GM23338 (cell line): ENCODE data around the gene HSPA12A.

Experiments
- CREB1 ChIP-seq: fragments of 250-450 bp; sonication (Bioruptor Pico); IDR thresholded peaks from 2 replicates; pipeline ENCODE4 v1.5.0; 2020; ENCODE audit warnings: low read depth, mild to moderate bottlenecking, moderate library complexity
- CTCF ChIP-seq, 2 experiments: fragments of 200-600 bp in 1 of 2; sonication (generic) in 1 of 2; conservative IDR thresholded peaks; 2 replicates each; pipeline versions ENCODE4 v1.5.1 to v1.6.1; 2016 to 2017; ENCODE audit warnings: antibody characterized with exemption in 2 of 2, low read depth in 2 of 2, mild to moderate bottlenecking in 2 of 2, moderate library complexity in 1 of 2
- EZH2 ChIP-seq: fragments of 200-600 bp; sonication (generic); IDR thresholded peaks from one replicate; pipeline ENCODE4 v1.8.0; 2017; ENCODE audit warnings: antibody characterized with exemption, mild to moderate bottlenecking, low read depth; ENCODE audit not compliant: unreplicated experiment
- EZH2phosphoT487 ChIP-seq: fragments of 200-600 bp; sonication (generic); IDR thresholded peaks from one replicate; pipeline ENCODE4 v1.8.1; 2018; ENCODE audit warnings: antibody characterized with exemption; ENCODE audit not compliant: unreplicated experiment
- POLR2AphosphoS5 ChIP-seq: IDR thresholded peaks from 2 replicates; pipeline ENCODE4 v1.6.1; 2016; ENCODE audit warnings: antibody characterized with exemption, low read depth
- REST ChIP-seq: IDR thresholded peaks from one replicate; pipeline ENCODE4 v1.6.1; 2018; ENCODE audit warnings: antibody characterized with exemption; ENCODE audit not compliant: unreplicated experiment
- STAT1 ChIP-seq: IDR thresholded peaks from one replicate; pipeline ENCODE4 v1.6.1; 2016; ENCODE audit warnings: antibody characterized with exemption; ENCODE audit not compliant: unreplicated experiment
- ZNF331 ChIP-seq: fragments of 250-450 bp; sonication (Bioruptor Pico); IDR thresholded peaks from 2 replicates; pipeline ENCODE4 v1.5.0; 2020; ENCODE audit warnings: low read depth, mild to moderate bottlenecking, moderate library complexity
- ZNF462 ChIP-seq: fragments of 250-450 bp; sonication (Bioruptor Pico); IDR thresholded peaks from 2 replicates; pipeline ENCODE4 v1.5.0; 2020; ENCODE audit warnings: mild to moderate bottlenecking, moderate library complexity

GRCh38 chr10:116671274-116671926 lies 71.0 kb downstream of the HSPA12A start:
- TF ChIP-seq CTCF (conservative IDR thresholded peaks at IDR 0.05; ENCODE audit: low read depth in 2 of 2) = no peak
- TF ChIP-seq POLR2AphosphoS5 = no peak
- TF ChIP-seq STAT1 = no peak
- no peak for TF ChIP-seq REST
- no peak for TF ChIP-seq CREB1 (CRISPR knock-in tag)
- TF ChIP-seq EZH2 = no peak
- no peak for TF ChIP-seq ZNF462 (CRISPR knock-in tag)
- no peak for TF ChIP-seq EZH2phosphoT487
- TF ChIP-seq ZNF331 (CRISPR knock-in tag) = no peak
